ENCODE data around the gene PLCG2.
A peak's percentile ranks its signal among the peaks of the same experiment; 100 is the strongest.
"Not testable (repeated sequence)": the region's sequence is repeated elsewhere in the genome, so short reads cannot be mapped to it uniquely, and the experiment has no call there.

PLCG2 gene

DNA sequence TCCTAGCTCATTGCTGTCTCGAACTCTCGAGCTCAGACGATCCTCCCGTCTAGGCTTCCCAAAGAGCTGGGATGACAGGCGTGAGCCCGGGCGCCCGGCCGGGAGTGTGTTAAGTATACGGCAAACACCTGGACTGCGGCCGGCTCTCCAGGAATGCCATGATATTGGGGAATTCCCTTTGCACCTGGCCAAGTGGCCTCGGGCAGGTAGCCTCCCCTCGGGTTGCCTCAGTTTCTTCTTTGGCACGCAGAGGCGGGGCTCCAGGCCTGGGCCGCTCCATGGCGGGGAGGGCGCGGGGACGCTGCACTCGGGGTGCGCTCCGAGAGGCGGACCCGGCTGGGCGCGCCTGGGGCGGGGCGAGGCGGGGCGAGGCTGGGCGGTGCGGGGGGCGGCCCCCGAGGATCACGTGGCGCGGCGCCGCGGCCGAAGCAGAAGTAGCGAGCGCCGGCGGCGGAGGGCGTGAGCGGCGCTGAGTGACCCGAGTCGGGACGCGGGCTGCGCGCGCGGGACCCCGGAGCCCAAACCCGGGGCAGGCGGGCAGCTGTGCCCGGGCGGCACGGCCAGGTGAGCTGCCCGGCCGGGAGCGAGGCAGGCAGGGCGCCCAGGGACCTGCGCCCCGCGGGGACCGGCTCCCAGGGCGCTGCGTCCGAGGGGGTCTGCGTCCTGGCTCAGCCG, at the start of gene PLCG2:
Gene PLCG2 (plus strand): TSS at position 431 of the 675 bp plus-strand sequence. CDS start 6,699 bp downstream, outside the sequence.
- DNase-seq (ENCODE audit: low spot score): peak; percentile 87

DNA sequence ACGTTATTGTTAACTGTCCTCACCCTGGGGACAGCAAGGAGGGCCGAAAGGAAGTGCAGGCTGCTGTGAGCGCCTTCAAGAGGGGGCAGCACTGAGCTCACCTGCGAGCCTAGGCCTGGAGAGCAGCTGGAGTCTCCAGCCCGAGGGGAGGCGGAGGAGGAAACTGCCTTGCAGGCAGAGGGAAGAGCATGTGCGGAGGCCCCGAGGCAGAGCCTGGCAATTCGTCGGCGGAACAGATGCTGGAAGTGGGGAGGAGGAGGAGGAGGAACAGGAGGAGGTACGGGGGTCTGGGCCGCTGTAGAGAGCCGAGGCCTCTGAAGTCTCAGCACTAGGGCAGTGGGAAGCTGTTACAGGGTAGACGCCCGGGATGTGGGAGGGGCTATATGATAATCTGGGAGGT, 49.6 kb upstream of the PLCG2 start:
- no peak for DNase-seq (ENCODE audit: low spot score)

DNA sequence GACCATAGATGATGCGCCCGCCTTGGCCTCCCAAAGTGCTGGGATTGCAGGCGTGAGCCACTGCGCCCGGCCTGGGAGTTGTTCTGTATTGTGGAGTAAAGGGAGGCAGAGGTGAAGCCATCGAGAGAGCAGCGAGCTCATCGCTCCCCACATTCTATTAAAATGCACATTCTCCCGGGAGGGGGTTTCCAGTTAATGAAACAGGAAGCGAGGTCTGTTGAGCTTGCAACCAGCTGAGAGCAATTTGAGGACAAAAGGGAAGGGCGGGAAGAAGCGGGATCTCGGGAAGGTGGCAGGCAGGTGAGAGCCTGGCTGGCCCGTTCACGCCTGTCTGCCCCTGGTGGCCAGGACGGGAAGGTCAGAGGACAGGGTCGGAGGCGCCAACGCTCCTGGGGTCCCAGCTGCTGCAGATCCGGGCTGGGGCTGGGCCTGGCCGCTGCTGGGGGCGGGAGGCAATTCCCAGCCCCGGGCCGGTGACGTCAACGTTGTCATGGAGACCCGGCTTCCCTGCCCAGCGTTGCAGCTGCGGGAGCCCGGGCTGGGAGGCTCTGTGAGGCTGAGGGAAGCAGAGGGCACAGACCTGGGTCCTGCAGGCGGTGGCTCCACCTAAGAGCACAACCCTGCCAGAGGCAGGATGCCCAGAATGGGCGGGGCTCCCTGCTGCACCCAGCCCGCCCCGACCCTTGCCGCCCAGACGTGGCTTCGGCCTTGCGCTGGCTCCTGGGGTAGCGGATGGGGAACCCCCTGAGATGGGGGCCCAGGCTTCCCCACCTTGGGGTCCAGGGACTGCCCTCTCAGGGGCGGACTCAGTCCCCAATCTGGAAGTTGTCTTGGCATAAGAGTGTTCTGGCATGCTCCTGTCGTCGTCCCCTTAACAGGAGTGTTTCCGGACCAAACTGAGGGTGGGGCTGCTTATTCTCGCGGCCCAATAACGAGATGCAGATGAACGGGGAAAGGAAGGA, 48.7 kb upstream of the PLCG2 start:
- DNase-seq (ENCODE audit: low spot score): peak; percentile 84

DNA sequence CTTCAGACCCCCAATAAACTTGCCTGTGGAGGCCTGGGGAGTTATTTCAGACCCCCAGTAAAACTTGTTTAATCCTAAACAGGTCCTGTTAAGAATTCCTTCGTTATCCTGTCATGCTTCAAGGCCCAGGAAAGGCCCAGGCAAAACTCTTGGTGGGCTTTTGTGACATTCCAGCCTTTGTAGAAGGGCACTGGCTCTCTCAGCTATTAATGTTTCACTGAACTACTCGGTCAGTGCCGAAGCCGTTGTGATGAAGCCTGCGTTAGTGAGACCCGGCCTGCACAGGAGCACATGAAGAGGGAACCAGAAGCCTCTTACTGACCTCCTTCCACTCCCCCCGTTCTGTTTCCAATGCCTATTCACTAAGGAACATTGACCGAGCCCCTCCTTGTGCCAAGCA, 47.4 kb upstream of the PLCG2 start:
- DNase-seq (ENCODE audit: low spot score): no peak

DNA sequence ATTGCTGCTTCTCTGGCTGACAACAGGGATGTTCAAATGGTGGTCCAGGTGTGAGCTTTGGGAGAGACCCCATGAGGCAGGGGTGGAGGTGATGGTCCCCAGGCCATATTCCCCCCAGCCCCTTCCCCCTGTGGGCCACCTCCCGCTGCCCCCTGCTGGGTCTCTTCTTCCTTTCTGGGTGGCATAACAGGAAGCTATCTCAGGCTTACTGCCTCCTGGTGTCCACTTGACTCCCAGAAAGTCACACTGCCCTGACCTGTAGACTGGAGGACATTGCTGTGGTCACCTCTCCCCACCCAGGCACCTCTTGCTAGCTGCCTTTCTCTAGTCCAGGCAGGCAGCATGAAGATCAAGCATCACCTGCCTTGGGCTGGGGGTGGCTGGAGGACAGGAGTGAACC, 46.4 kb upstream of the PLCG2 start:
- DNase-seq (ENCODE audit: low spot score): no peak

DNA sequence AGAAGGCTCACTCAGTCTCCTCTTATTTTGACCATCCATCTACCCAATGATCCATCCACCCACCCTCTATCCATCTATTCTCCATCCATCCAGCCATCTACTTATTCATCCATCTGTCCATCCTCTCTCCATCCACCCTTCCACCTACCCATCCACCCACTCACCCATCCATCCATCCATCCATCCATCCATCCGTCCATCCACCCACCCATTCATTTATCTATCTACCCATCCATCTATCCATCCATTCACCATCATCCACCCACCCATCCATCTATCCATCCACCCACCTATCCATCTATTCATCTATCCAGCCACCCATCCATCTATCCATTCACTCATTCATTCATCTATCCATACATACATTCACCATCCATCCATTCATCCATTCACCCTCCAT, 45.8 kb upstream of the PLCG2 start:
- DNase-seq (ENCODE audit: low spot score): no peak

DNA sequence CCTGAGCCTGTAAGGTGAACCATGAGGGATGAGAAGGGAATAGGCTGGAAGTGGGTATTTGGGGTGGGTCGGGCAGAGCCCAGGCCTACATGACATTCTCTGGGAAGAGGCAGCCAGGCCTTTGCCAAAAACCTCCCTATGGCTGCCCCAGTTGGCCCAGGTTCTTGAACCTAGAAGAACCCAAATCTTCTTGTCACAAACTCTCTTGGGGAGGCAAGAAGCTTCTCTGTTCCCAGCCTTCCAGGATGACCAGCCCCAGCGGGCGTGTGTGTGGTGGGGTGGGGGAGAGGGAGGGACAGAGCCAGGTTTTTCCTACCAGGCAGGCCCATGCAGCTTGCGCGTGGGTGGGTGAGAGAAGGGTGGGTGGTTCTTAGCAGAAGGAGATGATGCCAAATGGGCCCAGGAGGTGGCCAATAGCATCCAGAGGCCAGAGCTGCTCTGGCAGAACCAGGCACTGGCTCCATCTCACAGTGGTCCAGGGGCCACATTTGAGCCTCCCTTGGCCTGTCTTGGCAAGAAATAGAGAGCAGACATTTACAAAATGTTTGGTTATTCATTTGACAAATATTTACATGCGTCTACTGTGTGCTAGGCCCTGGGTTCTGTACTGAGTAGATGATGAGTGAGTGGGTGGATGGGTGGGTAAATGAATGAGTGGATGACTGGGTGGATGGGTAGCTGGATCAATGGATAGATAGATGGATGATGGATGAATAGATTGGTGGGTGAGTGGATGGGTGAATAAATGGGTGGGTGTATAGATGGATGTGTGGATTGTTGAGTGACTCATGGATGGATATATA, 44.3 kb upstream of the PLCG2 start:
- no peak for DNase-seq (ENCODE audit: low spot score)

DNA sequence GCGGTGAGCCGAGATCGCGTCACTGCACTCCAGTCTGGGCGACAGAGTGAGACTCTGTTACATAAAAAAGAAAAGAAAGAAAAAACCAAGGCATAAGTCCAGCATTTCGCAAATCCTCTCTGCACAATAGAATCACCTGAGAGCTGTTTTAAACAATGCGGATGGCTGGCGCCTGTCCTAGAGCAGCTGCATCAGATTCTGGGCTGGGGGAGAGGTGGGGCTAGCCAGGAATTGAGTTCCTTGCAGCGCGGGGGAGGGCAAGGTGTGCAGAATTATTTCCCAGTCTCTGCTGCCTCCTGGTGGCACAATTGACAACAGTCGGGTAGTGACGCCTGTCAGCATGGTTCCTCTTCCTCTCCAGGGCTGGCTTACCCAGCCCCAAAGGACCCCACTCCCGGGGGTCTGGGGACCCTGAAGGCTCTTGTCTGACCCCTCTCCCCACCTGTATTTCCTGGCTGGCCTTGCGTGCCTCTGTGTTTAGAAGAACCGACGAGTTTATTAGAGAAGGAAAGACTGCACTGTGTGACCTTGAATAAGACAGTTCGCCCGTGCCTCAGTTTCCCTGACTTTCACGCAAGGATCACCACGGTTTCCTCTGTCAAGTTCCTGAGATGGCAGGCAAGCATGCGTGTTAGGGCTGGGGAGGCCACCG, 41.1 kb upstream of the PLCG2 start:
- DNase-seq (ENCODE audit: low spot score): peak; percentile 85

DNA sequence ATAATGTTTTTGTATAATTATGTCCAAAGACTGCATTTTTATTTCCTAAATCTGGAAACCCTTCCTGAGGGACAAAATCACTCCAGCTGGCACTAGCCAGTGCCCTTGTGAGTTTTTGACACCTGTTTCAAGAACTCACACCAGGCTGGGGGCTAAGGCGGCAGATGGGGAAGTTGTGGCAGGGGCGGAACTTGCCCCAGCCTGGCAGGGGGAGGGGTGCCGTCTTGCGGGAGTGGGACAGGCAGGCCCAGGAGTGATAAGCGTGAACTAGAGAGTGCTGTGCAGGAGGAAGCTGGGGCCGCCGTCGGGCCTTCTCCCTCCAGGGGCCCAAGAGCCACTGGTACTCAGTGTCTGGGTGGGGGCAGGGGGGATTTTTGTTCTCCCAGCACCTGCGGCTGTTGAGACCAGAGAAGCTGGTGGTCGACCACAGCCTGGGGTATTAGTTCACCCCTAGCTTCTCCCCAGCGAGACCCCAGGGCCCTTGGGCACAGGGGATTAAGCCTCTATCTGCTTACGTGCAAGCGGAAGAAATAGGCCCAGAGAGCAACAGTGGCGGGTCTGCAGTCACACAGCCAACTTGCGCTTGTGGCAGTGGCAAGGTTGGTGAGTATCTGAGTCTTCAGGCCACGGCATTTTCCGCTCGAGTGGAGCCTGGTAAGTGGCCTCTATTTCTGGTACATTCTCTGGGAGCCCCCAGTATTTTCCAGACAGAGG, 40.2 kb upstream of the PLCG2 start:
- DNase-seq (ENCODE audit: low spot score): no peak

DNA sequence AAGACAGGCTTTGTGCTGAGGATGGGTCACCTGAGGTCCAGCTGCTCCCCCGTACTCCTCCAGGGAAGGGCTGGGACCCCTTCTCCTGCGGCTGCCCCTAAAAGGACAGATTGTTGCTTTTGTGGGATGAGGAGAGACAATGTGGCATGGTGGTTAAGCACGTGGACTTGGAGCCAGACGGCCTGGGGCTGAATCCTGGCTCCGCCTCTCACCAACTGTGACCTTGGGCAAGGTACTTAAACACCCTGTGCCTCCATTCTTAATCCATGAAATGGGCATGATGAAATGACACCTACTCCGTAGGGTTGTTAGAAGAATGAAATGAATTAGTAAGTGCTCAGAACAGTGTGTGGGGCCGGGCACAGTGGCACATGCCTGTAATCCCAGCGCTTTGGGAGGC, 39.6 kb upstream of the PLCG2 start:
- no peak for DNase-seq (ENCODE audit: low spot score)

DNA sequence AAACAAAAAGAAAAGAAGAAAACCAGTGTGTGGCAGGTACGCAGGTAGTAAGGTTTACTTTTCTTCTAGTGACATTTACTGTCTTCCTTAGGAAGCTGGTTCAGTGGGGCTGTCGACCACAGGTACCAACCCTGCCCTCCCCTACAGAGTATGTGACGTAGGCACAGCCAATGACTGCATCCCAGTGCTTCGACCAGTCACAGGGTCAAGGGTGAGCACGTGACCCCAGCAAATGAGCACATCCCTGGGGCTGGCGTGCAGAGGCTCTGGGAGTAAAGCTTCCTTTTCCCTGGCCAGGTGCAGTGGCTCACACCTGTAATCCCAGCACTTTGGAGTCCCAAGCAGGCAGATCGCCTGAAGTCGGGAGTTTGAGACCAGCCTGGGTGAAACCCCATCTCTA, 38.9 kb upstream of the PLCG2 start:
- DNase-seq (ENCODE audit: low spot score): no peak

DNA sequence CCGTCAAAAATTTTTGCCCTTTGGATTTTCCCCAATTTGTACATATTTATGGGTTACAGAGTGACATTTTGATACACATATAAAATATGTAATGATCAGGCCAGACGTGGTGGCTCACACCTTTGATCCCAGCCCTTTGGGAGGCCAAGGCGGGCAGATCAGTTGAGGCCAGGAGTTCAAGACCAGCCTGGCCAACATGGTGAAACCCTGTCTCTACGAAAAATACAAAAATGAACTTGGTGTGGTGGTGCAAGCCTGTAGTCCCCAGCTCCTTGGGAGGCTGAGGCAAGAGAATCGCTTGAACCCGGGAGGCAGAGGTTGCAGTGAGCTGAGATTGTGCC, 37.7 kb upstream of the PLCG2 start:
- DNase-seq (ENCODE audit: low spot score): not testable (repeated sequence)

DNA sequence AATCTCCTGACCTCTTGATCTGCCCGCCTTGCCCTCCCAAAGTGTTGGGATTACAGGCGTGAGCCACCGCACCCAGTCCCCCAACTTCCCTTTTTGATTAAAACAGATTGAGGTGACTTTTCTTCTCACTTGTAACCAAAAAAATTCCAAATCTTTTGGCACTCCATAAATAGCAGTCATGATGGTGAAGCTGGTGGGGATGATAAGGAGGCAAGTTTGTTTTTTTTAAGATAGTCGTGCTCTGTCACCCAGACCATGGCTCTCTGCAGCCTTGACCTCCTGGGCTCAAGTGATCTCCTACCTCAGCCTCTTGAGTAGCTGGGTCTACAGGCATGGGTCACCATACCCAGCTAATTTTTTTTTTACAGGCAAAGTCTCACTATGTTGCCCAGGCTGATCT, 34.7 kb upstream of the PLCG2 start:
- DNase-seq (ENCODE audit: low spot score): no peak

DNA sequence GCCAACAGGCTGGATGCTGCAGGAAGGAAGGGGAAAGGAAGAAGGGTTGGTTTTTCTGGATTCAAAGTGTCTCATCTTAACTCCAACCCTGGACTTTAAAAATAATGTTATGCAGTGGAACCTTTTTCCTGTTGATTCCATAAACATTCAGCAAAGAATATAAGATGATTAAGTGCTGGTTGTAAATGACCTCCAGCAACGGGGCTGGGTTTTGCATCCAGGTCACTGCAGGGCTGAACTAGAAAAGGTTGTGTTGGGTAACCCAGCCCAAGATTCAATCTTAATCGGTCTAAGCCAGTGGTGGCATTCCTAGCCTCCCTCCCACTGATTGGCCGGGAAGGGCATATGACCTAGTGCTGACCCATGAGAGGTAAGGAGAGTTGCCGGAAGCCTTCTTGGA, 34.2 kb upstream of the PLCG2 start:
- no peak for DNase-seq (ENCODE audit: low spot score)

DNA sequence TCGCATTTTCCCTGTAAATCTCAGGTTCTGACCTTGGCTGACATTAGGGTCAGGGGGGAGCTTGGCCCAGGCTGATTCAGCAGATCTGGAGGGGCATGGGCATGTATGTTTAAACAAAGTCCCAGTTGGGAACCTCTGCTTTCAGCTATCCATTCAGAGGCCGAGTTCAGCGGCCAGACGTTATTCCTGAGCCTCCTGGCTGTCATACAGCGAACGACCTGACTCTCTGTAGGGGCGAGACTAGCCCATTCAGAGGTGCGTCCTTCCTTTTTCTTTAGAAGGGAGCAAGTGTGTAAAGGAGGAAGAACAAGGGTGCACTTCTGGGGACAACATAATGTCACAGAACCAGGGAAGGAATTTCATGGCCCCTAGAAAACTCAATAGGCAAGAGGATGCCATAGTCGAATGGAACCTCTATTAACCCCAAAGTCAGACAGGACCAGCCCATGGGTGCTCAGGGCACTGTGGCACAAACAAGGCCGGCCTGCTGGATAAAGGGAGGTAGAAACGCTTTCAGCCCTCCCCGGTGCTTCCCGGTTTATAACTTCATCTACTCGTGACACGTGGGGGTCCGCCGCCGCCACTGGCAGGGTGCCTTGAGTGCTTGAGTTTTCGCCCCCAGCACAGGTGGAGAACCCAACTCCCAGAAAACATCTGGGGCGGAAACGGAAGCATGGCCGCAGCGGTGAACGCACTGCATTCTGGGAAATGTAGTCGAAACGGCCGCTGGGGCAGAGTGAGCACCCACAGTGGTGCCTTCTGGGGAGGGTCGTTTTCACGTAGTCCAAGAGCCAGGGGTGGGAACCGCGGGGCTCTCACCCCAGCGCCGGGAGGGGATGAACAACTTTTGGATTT, 33.2 kb upstream of the PLCG2 start:
- peak; percentile 87 for DNase-seq (ENCODE audit: low spot score)

DNA sequence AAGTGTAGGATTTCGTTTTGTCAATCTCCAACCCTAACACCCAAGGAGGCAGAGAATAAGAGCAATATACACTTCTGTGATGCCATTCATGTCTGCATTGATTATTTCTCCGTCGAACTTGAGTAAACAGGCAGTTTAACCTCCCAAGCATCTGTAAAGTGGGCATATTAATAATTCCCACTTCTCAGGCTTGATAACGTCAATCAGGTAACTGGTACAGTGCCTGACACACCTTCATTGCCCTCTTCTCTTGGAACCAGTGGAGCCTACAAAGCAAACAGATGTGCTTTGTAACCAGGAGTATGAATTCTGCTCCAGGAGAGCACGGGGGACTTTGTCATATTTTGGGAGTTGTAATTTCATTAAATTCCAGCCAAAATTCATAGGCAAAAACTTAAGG, 32.5 kb upstream of the PLCG2 start:
- DNase-seq (ENCODE audit: low spot score): no peak

DNA sequence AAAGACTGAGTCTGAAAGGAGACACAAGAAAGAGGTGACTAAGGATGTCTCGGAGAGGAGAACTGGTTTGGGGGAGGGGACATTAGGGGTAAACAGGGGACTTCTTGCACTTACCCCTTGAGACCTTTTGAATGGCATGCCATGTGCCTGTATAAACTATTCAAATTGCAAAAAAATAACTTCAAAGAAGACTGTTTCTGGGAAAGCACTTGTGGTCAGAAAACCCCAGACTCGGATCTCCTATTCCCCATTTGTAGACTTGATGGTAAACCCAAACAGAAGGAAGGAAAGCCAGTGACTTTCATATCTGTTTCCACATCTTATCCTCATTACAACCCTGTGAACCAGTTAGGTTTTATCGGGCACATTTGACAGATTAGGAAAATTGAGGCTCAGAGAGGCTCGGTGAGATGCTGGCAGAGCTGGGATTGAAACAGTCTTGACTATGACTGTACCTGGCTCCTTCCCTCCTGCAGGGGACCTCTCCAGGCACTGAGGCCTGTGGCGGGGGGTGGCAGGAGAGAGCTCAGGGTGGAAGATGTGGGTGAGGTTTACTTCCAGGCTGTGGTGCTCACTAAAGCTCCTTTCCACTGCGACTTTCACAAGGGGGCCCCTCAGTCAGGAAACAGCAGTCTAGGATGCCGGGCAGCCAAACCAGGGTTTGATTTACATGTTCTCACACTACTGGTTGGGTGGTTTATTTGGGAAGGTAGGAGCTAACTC, 30.5 kb upstream of the PLCG2 start:
- no peak for DNase-seq (ENCODE audit: low spot score)

DNA sequence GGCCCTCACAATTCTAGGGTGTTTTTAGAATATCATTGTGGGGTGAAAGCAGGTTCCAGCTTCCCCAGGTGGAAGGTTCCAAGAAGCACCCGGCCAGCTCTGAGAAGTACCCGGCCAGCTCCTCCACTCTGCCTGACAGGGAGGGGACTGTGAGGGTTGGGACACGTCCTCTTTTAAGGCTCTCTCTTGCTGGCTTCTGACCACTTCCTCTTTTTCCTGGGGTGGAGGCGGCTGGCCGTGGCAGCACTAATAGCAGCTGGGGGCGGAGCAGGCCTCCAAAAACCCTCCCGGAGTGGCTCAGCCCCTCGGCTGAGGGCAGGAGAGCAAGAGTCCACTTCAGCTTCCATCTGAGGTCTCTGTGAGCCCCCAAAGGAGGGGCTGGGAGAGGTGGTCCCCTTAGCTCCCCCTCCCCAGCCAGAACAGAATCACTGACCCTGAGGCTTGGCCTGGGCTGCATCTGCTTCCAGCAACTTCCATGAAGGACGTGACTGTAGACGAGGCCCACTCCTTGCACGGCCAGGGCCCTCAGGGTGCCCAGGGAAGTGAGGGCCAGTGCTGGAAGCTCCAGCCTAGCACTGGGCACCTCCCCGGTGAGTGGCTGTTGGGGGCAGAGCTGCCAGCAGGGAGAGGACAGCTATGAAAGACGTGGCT, 26.7 kb upstream of the PLCG2 start:
- no peak for DNase-seq (ENCODE audit: low spot score)

DNA sequence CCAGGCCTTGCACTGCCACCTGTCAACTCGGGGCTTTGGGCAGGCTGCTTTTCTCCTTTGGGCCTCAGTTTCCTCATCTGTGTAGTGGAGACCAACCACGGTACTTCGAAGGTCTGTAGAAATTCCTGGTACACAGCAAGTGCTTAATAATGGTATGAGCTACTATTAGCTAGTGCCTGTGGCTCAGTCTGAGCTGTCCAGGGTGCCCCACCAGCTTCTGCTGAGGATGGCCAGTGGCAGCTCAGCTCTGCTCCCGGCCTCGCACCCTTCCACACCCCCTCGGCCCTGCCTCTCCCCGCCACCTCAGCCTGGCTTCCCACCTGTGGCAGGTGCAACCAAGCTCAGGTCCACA, 26.2 kb upstream of the PLCG2 start:
- DNase-seq (ENCODE audit: low spot score): no peak

Data from HuH-7.5 (cell line).